Skeletal muscle satellite cell (primary cell): Measurements from ENCODE around the gene GALNT17.

ENCODE experiments used
- H3K27me3 ChIP-seq: 2 replicates; pipeline ENCODE4 v1.7.0; 2013; ENCODE audit warnings: low read length; ENCODE audit not compliant: control insufficient read depth, insufficient read depth
- H3K36me3 ChIP-seq: 2 replicates; pipeline ENCODE4 v1.7.0; 2013; ENCODE audit warnings: mild to moderate bottlenecking, control low read depth, low read length; ENCODE audit not compliant: insufficient read depth
- H3K4me1 ChIP-seq: 2 replicates; pipeline ENCODE4 v1.7.0; 2013; ENCODE audit warnings: low read length; ENCODE audit not compliant: control insufficient read depth, insufficient read depth
- H3K4me2 ChIP-seq: 2 replicates; pipeline ENCODE4 v1.7.0; 2013; ENCODE audit warnings: mild to moderate bottlenecking, low read length
- H3K4me3 ChIP-seq: 2 replicates; pipeline ENCODE4 v1.7.0; 2013; ENCODE audit warnings: low read length
- H3K9ac ChIP-seq: 2 replicates; pipeline ENCODE4 v1.7.0; 2013; ENCODE audit warnings: mild to moderate bottlenecking, low read depth, low read length, moderate library complexity
- H3K9me3 ChIP-seq: replicated peaks from 2 replicates; pipeline ENCODE4 v1.7.0; 2013; ENCODE audit warnings: mild to moderate bottlenecking, control low read depth, low read length

The GALNT17 gene

GRCh38 chr7:71298378-71298777 lies 166.4 kb downstream of the GALNT17 start:
- Histone ChIP-seq H3K36me3 (no peaks in the 10 kb centered on the region), H3K4me3 (no peak overlapping the region), H3K4me1 (no peaks in the 10 kb centered on the region), H3K27me3 (no peaks in the 10 kb centered on the region), H3K9me3 (no peaks in the 10 kb centered on the region), H3K4me2 (no peak overlapping the region), H3K9ac (no peak overlapping the region)

GRCh38 chr7:71300086-71300485 lies 168.1 kb downstream of the GALNT17 start:
- Histone ChIP-seq H3K4me3 (no peak overlapping the region), H3K4me1 (no peaks in the 10 kb centered on the region), H3K27me3 (no peaks in the 10 kb centered on the region), H3K36me3 (no peaks in the 10 kb centered on the region), H3K9ac (no peak overlapping the region), H3K9me3 (no peaks in the 10 kb centered on the region), H3K4me2 (no peak overlapping the region)

- Histone ChIP-seq H3K4me1 (no peaks in the 10 kb centered on the region), H3K9me3 (no peaks in the 10 kb centered on the region), H3K36me3 (no peaks in the 10 kb centered on the region), H3K4me2 (no peak overlapping the region), H3K9ac (no peak overlapping the region), H3K27me3 (no peaks in the 10 kb centered on the region), H3K4me3 (no peak overlapping the region)
Observed at GRCh38 chr7:71300603-71301002, 168.7 kb downstream of the GALNT17 start.

- Histone ChIP-seq H3K9me3 (no peaks in the 10 kb centered on the region), H3K36me3 (no peaks in the 10 kb centered on the region), H3K4me2 (no peak overlapping the region), H3K9ac (no peak overlapping the region), H3K4me3 (no peak overlapping the region), H3K27me3 (no peaks in the 10 kb centered on the region), H3K4me1 (no peaks in the 10 kb centered on the region)
Observed at GRCh38 chr7:71301167-71301566, 169.2 kb downstream of the GALNT17 start.

GRCh38 chr7:71303566-71303965 lies 171.6 kb downstream of the GALNT17 start:
- no peak overlapping the region for H3K4me2 ChIP-seq
- H3K9me3 ChIP-seq, result no peaks in the 10 kb centered on the region
- H3K27me3 ChIP-seq, result no peaks in the 10 kb centered on the region
- H3K36me3 ChIP-seq, result no peaks in the 10 kb centered on the region
- no peaks in the 10 kb centered on the region for H3K4me1 ChIP-seq
- H3K4me3 ChIP-seq, result no peak overlapping the region
- H3K9ac ChIP-seq, result no peak overlapping the region

GRCh38 chr7:71308096-71308495 lies 176.2 kb downstream of the GALNT17 start:
- peaks cover 2% of the 10 kb centered on the region for H3K9me3 ChIP-seq
- H3K4me3 ChIP-seq, result no peak overlapping the region
- no peaks in the 10 kb centered on the region for H3K27me3 ChIP-seq
- no peaks in the 10 kb centered on the region for H3K36me3 ChIP-seq
- H3K4me1 ChIP-seq, result no peaks in the 10 kb centered on the region
- no peak overlapping the region for H3K4me2 ChIP-seq
- H3K9ac ChIP-seq, result no peak overlapping the region

- H3K4me3 ChIP-seq, result no peak overlapping the region
- H3K4me2 ChIP-seq, result no peak overlapping the region
- H3K9me3 ChIP-seq, result peaks cover 5% of the 10 kb centered on the region
- no peaks in the 10 kb centered on the region for H3K4me1 ChIP-seq
- H3K36me3 ChIP-seq, result no peaks in the 10 kb centered on the region
- no peak overlapping the region for H3K9ac ChIP-seq
- H3K27me3 ChIP-seq, result no peaks in the 10 kb centered on the region
Observed at GRCh38 chr7:71311576-71311975, 179.6 kb downstream of the GALNT17 start.

GRCh38 chr7:71312755-71313490 lies 181.0 kb downstream of the GALNT17 start:
- H3K4me3 ChIP-seq, result no peak overlapping the region
- no peaks in the 10 kb centered on the region for H3K36me3 ChIP-seq
- no peak overlapping the region for H3K4me2 ChIP-seq
- no peaks in the 10 kb centered on the region for H3K27me3 ChIP-seq
- H3K9me3 ChIP-seq, result peaks cover 5% of the 10 kb centered on the region
- H3K4me1 ChIP-seq, result no peaks in the 10 kb centered on the region
- no peak overlapping the region for H3K9ac ChIP-seq

GRCh38 chr7:71313553-71313952 lies 181.6 kb downstream of the GALNT17 start:
- H3K27me3 ChIP-seq, result no peaks in the 10 kb centered on the region
- H3K36me3 ChIP-seq, result no peaks in the 10 kb centered on the region
- no peaks in the 10 kb centered on the region for H3K4me1 ChIP-seq
- H3K4me2 ChIP-seq, result no peak overlapping the region
- no peak overlapping the region for H3K9ac ChIP-seq
- H3K4me3 ChIP-seq, result no peak overlapping the region
- H3K9me3 ChIP-seq, result peaks cover 5% of the 10 kb centered on the region

- no peak overlapping the region for H3K4me2 ChIP-seq
- H3K9ac ChIP-seq, result no peak overlapping the region
- H3K27me3 ChIP-seq, result no peaks in the 10 kb centered on the region
- no peaks in the 10 kb centered on the region for H3K36me3 ChIP-seq
- no peaks in the 10 kb centered on the region for H3K4me1 ChIP-seq
- H3K4me3 ChIP-seq, result no peak overlapping the region
- H3K9me3 ChIP-seq, result peaks cover 2% of the 10 kb centered on the region
Observed at GRCh38 chr7:71320916-71321315, 189.0 kb downstream of the GALNT17 start.

- H3K9ac ChIP-seq, result no peak overlapping the region
- no peaks in the 10 kb centered on the region for H3K36me3 ChIP-seq
- no peak overlapping the region for H3K4me3 ChIP-seq
- no peaks in the 10 kb centered on the region for H3K4me1 ChIP-seq
- H3K27me3 ChIP-seq, result no peaks in the 10 kb centered on the region
- no peaks in the 10 kb centered on the region for H3K9me3 ChIP-seq
- no peak overlapping the region for H3K4me2 ChIP-seq
Observed at GRCh38 chr7:71322201-71322600, 190.3 kb downstream of the GALNT17 start.

- Histone ChIP-seq H3K36me3 (no peaks in the 10 kb centered on the region), H3K4me1 (no peaks in the 10 kb centered on the region), H3K9ac (no peak overlapping the region)
Observed at GRCh38 chr7:71323726-71324125, 191.8 kb downstream of the GALNT17 start.

More at GRCh38 chr7:71323726-71324125, 191.8 kb downstream of the GALNT17 start:
- Histone ChIP-seq H3K27me3 (no peaks in the 10 kb centered on the region), H3K9me3 (no peaks in the 10 kb centered on the region), H3K4me2 (no peak overlapping the region), H3K4me3 (no peak overlapping the region)
